Measurements from ENCODE around the gene EIF2S2.

The EIF2S2 gene

GRCh38 chr20:34120213-34120612 lies 8.2 kb upstream of the EIF2S2 start:
- DNase-seq (ENCODE audit: low read depth) = no peak

GRCh38 chr20:34115232-34115631 lies 3.2 kb upstream of the EIF2S2 start:
- DNase-seq (ENCODE audit: low read depth) = no peak

GRCh38 chr20:34114809-34115208 lies 2.8 kb upstream of the EIF2S2 start:
- no peak for DNase-seq (ENCODE audit: low read depth)

GRCh38 chr20:34112600-34113101 lies 608 bp upstream of the EIF2S2 start:
- no peak for DNase-seq (ENCODE audit: low read depth)

GRCh38 chr20:34110745-34111641 lies 1.1 kb downstream of the EIF2S2 start:
- no peak for DNase-seq (ENCODE audit: low read depth)

- DNase-seq (ENCODE audit: low read depth) = no peak
Observed at GRCh38 chr20:34110025-34110744, 1.9 kb downstream of the EIF2S2 start.

- DNase-seq (ENCODE audit: low read depth) = no peak
Observed at GRCh38 chr20:34109442-34109841, 2.6 kb downstream of the EIF2S2 start.

- no peak for DNase-seq (ENCODE audit: low read depth)
Observed at GRCh38 chr20:34108616-34109174, 3.3 kb downstream of the EIF2S2 start.

GRCh38 chr20:34105978-34106675 lies 5.9 kb downstream of the EIF2S2 start:
- no peak for DNase-seq (ENCODE audit: low read depth)

GRCh38 chr20:34104059-34104458 lies 8.0 kb downstream of the EIF2S2 start:
- DNase-seq (ENCODE audit: low read depth) = no peak

- no peak for DNase-seq (ENCODE audit: low read depth)
Observed at GRCh38 chr20:34102342-34102741, 9.7 kb downstream of the EIF2S2 start.

GRCh38 chr20:34100576-34100975 lies 11.5 kb downstream of the EIF2S2 start:
- no peak for DNase-seq (ENCODE audit: low read depth)

GRCh38 chr20:34099675-34100074 lies 12.4 kb downstream of the EIF2S2 start:
- no peak for DNase-seq (ENCODE audit: low read depth)

GRCh38 chr20:34098570-34098969 lies 13.5 kb downstream of the EIF2S2 start:
- no peak for DNase-seq (ENCODE audit: low read depth)

GRCh38 chr20:34096699-34097444 lies 15.2 kb downstream of the EIF2S2 start:
- no peak for DNase-seq (ENCODE audit: low read depth)

GRCh38 chr20:34095825-34096224 lies 16.2 kb downstream of the EIF2S2 start:
- DNase-seq (ENCODE audit: low read depth) = no peak

- no peak for DNase-seq (ENCODE audit: low read depth)
Observed at GRCh38 chr20:34093895-34094294, 18.1 kb downstream of the EIF2S2 start.

GRCh38 chr20:34091637-34092200 lies 20.3 kb downstream of the EIF2S2 start:
- DNase-seq (ENCODE audit: low read depth) = no peak

GRCh38 chr20:34090645-34091044 lies 21.4 kb downstream of the EIF2S2 start:
- no peak for DNase-seq (ENCODE audit: low read depth)

GRCh38 chr20:34089655-34090345 lies 22.2 kb downstream of the EIF2S2 start:
- DNase-seq (ENCODE audit: low read depth) = no peak

GRCh38 chr20:34089175-34089479 lies 22.9 kb downstream of the EIF2S2 start:
- DNase-seq (ENCODE audit: low read depth) = no peak

All from stimulated activated CD8-positive, alpha-beta memory T cell treated with anti-CD3 and anti-CD28 coated beads, Interleukin-12 subunit alpha, Interleukin-12 subunit beta, amount 100 ng/mL, for 4 hours (primary cell).